ENCODE results near the gene PCGF3. TPM values are rescaled to one million over a fixed set of nuclear protein-coding genes. Genes with fewer than 3 reads are reported as not detected.

Gene PCGF3
- total RNA-seq, 1 donor from 2014 or later: 124 TPM

GRCh38 chr4:673349-674091, 32.1 kb upstream of the PCGF3 start:
- no peak for TF ChIP-seq CTCF (IDR thresholded peaks at IDR 0.05)
- peak overlapping the region; percentile 68 to 92 for H3K4me3 ChIP-seq
- intact Hi-C loops (cut with DNase I): loop anchor here (1.0 to 10.0 kb wide), 8 partner anchors 32 to 1041 kb away; partner anchors contain the start of genes GAK, PCGF3, PIGG and SLBP
- H3K4me1 ChIP-seq: peaks cover 9 to 15% of the 10 kb centered on the region in 2 donors
- no peaks in the 10 kb centered on the region for H3K9me3 ChIP-seq
- H3K27ac ChIP-seq: peak overlapping the region; percentile 43 to 92
- H3K36me3 ChIP-seq: peaks cover 18 to 20% of the 10 kb centered on the region in 2 donors
- no peak for DNase-seq (ENCODE audit: low spot score in 2 of 2)
- no peaks in the 10 kb centered on the region for H3K27me3 ChIP-seq

- peaks cover 9 to 15% of the 10 kb centered on the region in 2 donors for H3K4me1 ChIP-seq
- DNase-seq (ENCODE audit: low spot score in 2 of 2): peak; percentile 92 to 98
- H3K27ac ChIP-seq: peak within 1 kb of the TSS; percentile 92
- intact Hi-C loops (cut with DNase I): loop anchor here (1.0 to 10.0 kb wide), 8 partner anchors 31 to 1040 kb away; partner anchors contain the start of genes GAK, PCGF3, PIGG and SLBP
- H3K36me3 ChIP-seq: peaks cover 18 to 20% of the 10 kb centered on the region in 2 donors
- no peaks in the 10 kb centered on the region for H3K27me3 ChIP-seq
- peak within 1 kb of the TSS; percentile 68 to 92 for H3K4me3 ChIP-seq
- H3K9me3 ChIP-seq: no peaks in the 10 kb centered on the region
- TF ChIP-seq CTCF (IDR thresholded peaks at IDR 0.05): peak; percentile 76 to 85 (median 85)
These were observed 31.2 kb upstream of the PCGF3 start, which contains the start of the genes ATP5ME and MYL5 for GRCh38 chr4:674172-675035. ATP5ME (minus strand) TSS chr4:674276; CDS start chr4:674247, 29 bp downstream. MYL5 (plus strand) TSS chr4:674542; CDS start chr4:678027, 3,485 bp downstream.

- Histone ChIP-seq H3K27me3 (peaks cover under 1% of the 10 kb centered on the region), H3K4me1 (peaks cover 9 to 15% of the 10 kb centered on the region in 2 donors), H3K27ac (peak overlapping the region; percentile 92), H3K4me3 (peak overlapping the region; percentile 68 to 92), H3K9me3 (no peaks in the 10 kb centered on the region), H3K36me3 (peaks cover 18 to 20% of the 10 kb centered on the region in 2 donors)
- no peak for TF ChIP-seq CTCF (IDR thresholded peaks at IDR 0.05)
- no peak for DNase-seq (ENCODE audit: low spot score in 2 of 2)
- intact Hi-C loops (cut with DNase I): loop anchor here (2.0 to 10.0 kb wide), 2 partner anchors 258 to 1040 kb away; partner anchors contain the start of genes GAK, SLBP and TMEM175
These were observed 30.4 kb upstream of the PCGF3 start for GRCh38 chr4:675036-675882.

- Histone ChIP-seq H3K36me3 (peaks cover 14 to 16% of the 10 kb centered on the region in 2 donors), H3K9me3 (no peaks in the 10 kb centered on the region), H3K4me3 (no peak overlapping the region), H3K4me1 (peaks cover 16 to 24% of the 10 kb centered on the region in 2 donors), H3K27ac (no peak overlapping the region), H3K27me3 (peaks cover 10% of the 10 kb centered on the region)
- intact Hi-C loops (cut with DNase I): loop anchor here (2.0 to 10.0 kb wide), 2 partner anchors 257 to 1039 kb away; partner anchors contain the start of genes GAK, SLBP and TMEM175
- TF ChIP-seq CTCF (IDR thresholded peaks at IDR 0.05): no peak
- DNase-seq (ENCODE audit: low spot score in 2 of 2): no peak
These were observed 29.4 kb upstream of the PCGF3 start for GRCh38 chr4:675980-676870.

All from ascending aorta (tissue), 2 donors.